Astrocyte (in vitro differentiated cells and primary cell): ENCODE data around the gene TLR5. TPM values are rescaled to one million over a fixed set of nuclear protein-coding genes. Genes with fewer than 3 reads are reported as not detected.

Experiments
- DNase-seq: peaks from one replicate; pipeline ENCODE4 v3.0.0-alpha.2; 2010; ENCODE audit warnings: low read depth
- FAIRE-seq: peaks from 2 replicates; lab custom pipeline; 2011; peaks lifted over from hg19 to GRCh38; lab: Jason Lieb, UNC
- H2AFZ ChIP-seq: 2 replicates; pipeline ENCODE4 v1.6.0; 2012; ENCODE audit warnings: low read depth, low read length, inconsistent platforms
- H3K27ac ChIP-seq: 2 replicates; pipeline ENCODE4 v1.5.1; 2011; ENCODE audit warnings: low read depth, low read length, inconsistent platforms
- H3K27me3 ChIP-seq: 2 replicates; pipeline ENCODE4 v1.6.0; 2011; ENCODE audit warnings: low read length, inconsistent platforms; ENCODE audit not compliant: insufficient read depth
- H3K36me3 ChIP-seq: 2 replicates; pipeline ENCODE4 v1.5.1; 2011; ENCODE audit warnings: low read length, inconsistent platforms; ENCODE audit not compliant: insufficient read depth
- H3K4me1 ChIP-seq: 2 replicates; pipeline ENCODE4 v1.5.1; 2011; ENCODE audit warnings: low read length, inconsistent platforms; ENCODE audit not compliant: insufficient read depth
- H3K4me2 ChIP-seq: 2 replicates; pipeline ENCODE4 v1.6.0; 2012; ENCODE audit warnings: low read length, inconsistent platforms
- H3K4me3 ChIP-seq: 2 replicates; pipeline ENCODE4 v1.5.1; 2011; ENCODE audit warnings: low read depth, mild to moderate bottlenecking, low read length, inconsistent platforms; ENCODE audit not compliant: insufficient read depth
- H3K79me2 ChIP-seq: 2 replicates; pipeline ENCODE4 v1.6.0; 2012; ENCODE audit warnings: mild to moderate bottlenecking, low read length, inconsistent platforms; ENCODE audit not compliant: insufficient read depth
- H3K9ac ChIP-seq: 2 replicates; pipeline ENCODE4 v1.6.0; 2012; ENCODE audit warnings: mild to moderate bottlenecking, low read length, inconsistent platforms
- H3K9me3 ChIP-seq: 2 replicates; pipeline ENCODE4 v1.5.1; 2012; ENCODE audit warnings: low read depth, mild to moderate bottlenecking, low read length, inconsistent platforms; ENCODE audit not compliant: insufficient read depth
- H4K20me1 ChIP-seq: 2 replicates; pipeline ENCODE4 v1.6.0; 2012; ENCODE audit warnings: low read length, inconsistent platforms; ENCODE audit not compliant: insufficient read depth
- H3K27ac Mint-ChIP-seq: one replicate; pipeline ENCODE4 v1.8.0; 2021; ENCODE audit warnings: mild to moderate bottlenecking, mixed read lengths; ENCODE audit not compliant: unreplicated experiment
- H3K27me3 Mint-ChIP-seq: one replicate; pipeline ENCODE4 v1.8.0; 2021; ENCODE audit warnings: low read depth, mixed read lengths; ENCODE audit not compliant: unreplicated experiment
- H3K36me3 Mint-ChIP-seq: one replicate; pipeline ENCODE4 v1.8.0; 2021; ENCODE audit warnings: low read depth, mixed read lengths; ENCODE audit not compliant: unreplicated experiment
- H3K4me1 Mint-ChIP-seq: one replicate; pipeline ENCODE4 v1.8.0; 2021; ENCODE audit warnings: low read depth, mixed read lengths; ENCODE audit not compliant: unreplicated experiment
- H3K4me3 Mint-ChIP-seq: one replicate; pipeline ENCODE4 v1.8.0; 2021; ENCODE audit warnings: mild to moderate bottlenecking, moderate library complexity, mixed read lengths; ENCODE audit not compliant: unreplicated experiment
- H3K9me3 Mint-ChIP-seq: one replicate; pipeline ENCODE4 v1.8.0; 2021; ENCODE audit warnings: mild to moderate bottlenecking, mixed read lengths; ENCODE audit not compliant: unreplicated experiment
- EZH2 ChIP-seq: IDR thresholded peaks from 2 replicates; pipeline ENCODE4 v1.6.1; 2012; ENCODE audit warnings: mild to moderate bottlenecking, low read length, inconsistent platforms; ENCODE audit not compliant: insufficient read depth
- total RNA-seq: library from RNA; stranded (reverse); gene quantifications from 2 replicates; pipeline ENCODE4 v1.2.1, GENCODE V29; 2021
- TF ChIP-seq, protein P1 (sequence below): IDR thresholded peaks from 2 replicates; pipeline ENCODE4 v1.5.1; 2011; ENCODE audit warnings: low read depth, mild to moderate bottlenecking, inconsistent platforms, low read length, moderate library complexity; ENCODE audit not compliant: insufficient read depth

TLR5 gene
- total RNA-seq, 1 donor from 2014 or later, result 1.1 TPM

DNA sequence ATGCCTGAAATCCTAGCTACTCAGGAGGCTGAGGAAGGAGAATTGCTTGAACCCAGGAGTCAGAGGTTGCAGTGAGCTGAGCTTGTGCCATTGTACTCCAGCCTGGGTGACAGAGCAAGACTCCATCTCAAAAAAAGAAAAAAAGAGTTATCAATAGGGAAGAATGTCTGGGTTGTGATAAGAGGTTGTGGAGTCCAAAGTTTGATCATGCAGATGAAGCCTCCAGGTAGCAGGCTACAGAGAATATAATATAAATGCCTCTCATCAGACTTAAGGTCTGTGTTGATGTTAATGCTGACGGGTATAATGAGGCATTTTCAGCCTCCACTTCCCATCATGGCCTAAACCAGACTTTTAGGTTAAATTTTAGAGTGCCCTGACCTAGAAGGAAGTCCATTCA lies 24.6 kb downstream of the TLR5 start:
- Mint-ChIP-seq H3K4me3 (no peak overlapping the region), H3K9me3 (peaks cover 3% of the 10 kb centered on the region), H3K27ac (no peak overlapping the region)

DNA sequence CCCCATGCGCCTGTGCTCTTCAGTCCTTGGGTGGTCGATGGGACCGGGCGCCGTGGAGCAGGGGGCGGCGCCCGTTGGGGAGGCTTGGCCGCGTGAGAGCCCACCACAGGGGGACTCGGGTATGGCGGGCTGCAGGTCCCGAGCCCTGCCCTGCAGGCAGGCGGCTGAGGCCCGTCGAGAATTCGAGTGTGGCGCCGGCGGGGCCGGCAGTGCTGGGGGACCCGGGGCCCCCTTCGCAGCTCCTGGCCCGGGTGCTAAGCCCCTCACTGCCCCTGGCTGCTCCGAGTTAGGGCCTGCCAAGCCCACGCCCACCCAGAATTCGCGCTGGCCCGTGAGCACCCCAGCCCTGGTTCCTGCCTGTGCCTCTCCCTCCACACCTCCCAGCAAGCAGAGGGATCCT lies 26.1 kb downstream of the TLR5 start:
- Mint-ChIP-seq H3K9me3 (peaks cover 4% of the 10 kb centered on the region), H3K27ac (no peak overlapping the region), H3K27me3 (peaks cover 3% of the 10 kb centered on the region), H3K4me3 (no peak overlapping the region), H3K36me3 (no peaks in the 10 kb centered on the region), H3K4me1 (no peaks in the 10 kb centered on the region)
- no peak for FAIRE-seq
- Histone ChIP-seq H3K9ac (no peak overlapping the region), H2AFZ (no peak overlapping the region), H3K9me3 (no peaks in the 10 kb centered on the region), H3K27ac (no peak overlapping the region), H3K4me1 (no peaks in the 10 kb centered on the region), H3K27me3 (peaks cover 7% of the 10 kb centered on the region), H3K4me3 (no peak overlapping the region), H3K79me2 (no peaks in the 10 kb centered on the region), H4K20me1 (no peaks in the 10 kb centered on the region), H3K4me2 (no peak overlapping the region), H3K36me3 (no peaks in the 10 kb centered on the region)
- no peak for DNase-seq
- TF ChIP-seq, protein P1, sequence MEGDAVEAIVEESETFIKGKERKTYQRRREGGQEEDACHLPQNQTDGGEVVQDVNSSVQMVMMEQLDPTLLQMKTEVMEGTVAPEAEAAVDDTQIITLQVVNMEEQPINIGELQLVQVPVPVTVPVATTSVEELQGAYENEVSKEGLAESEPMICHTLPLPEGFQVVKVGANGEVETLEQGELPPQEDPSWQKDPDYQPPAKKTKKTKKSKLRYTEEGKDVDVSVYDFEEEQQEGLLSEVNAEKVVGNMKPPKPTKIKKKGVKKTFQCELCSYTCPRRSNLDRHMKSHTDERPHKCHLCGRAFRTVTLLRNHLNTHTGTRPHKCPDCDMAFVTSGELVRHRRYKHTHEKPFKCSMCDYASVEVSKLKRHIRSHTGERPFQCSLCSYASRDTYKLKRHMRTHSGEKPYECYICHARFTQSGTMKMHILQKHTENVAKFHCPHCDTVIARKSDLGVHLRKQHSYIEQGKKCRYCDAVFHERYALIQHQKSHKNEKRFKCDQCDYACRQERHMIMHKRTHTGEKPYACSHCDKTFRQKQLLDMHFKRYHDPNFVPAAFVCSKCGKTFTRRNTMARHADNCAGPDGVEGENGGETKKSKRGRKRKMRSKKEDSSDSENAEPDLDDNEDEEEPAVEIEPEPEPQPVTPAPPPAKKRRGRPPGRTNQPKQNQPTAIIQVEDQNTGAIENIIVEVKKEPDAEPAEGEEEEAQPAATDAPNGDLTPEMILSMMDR, result no peak
- TF ChIP-seq EZH2, result no peak

More for the DNA sequence above, 24.6 kb downstream of the TLR5 start:
- FAIRE-seq (no peak), DNase-seq (no peak)
- Histone ChIP-seq H3K27me3 (no peaks in the 10 kb centered on the region), H3K9ac (no peak overlapping the region), H3K9me3 (no peaks in the 10 kb centered on the region), H3K36me3 (no peaks in the 10 kb centered on the region), H2AFZ (no peak overlapping the region), H3K79me2 (no peaks in the 10 kb centered on the region), H3K4me3 (no peak overlapping the region), H3K27ac (no peak overlapping the region), H3K4me1 (no peaks in the 10 kb centered on the region), H3K4me2 (no peak overlapping the region), H4K20me1 (no peaks in the 10 kb centered on the region)
- H3K4me1 Mint-ChIP-seq, result peaks cover 5% of the 10 kb centered on the region
- H3K36me3 Mint-ChIP-seq, result no peaks in the 10 kb centered on the region
- peaks cover 8% of the 10 kb centered on the region for H3K27me3 Mint-ChIP-seq
- TF ChIP-seq EZH2, result no peak
- TF ChIP-seq, protein P1, result no peak

DNA sequence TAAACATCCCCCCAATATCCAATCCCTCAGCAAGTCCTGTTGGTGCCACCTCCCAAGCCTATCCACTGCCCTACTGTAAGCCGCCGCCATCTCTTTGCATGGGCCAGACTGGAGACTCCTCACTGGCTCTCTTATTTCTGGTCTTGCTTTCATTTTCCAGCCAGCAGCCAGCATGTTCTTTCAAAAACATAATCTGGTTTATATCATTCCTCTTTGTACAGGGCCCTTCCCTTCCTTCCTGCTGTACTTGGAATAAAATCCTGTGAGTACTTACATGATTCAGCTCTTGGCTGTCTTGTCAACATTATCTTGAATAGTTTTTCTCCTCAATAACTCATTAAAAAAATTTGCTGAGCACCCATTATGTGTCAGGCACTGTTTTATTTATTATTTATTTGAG lies 28.2 kb downstream of the TLR5 start:
- peaks cover 6% of the 10 kb centered on the region for H3K9me3 Mint-ChIP-seq
- FAIRE-seq, result no peak
- Histone ChIP-seq H3K27ac (no peak overlapping the region), H3K79me2 (no peaks in the 10 kb centered on the region), H4K20me1 (no peaks in the 10 kb centered on the region), H3K4me1 (no peaks in the 10 kb centered on the region), H2AFZ (no peak overlapping the region), H3K9me3 (no peaks in the 10 kb centered on the region), H3K27me3 (peaks cover 12% of the 10 kb centered on the region), H3K36me3 (no peaks in the 10 kb centered on the region), H3K4me3 (no peak overlapping the region), H3K9ac (no peak overlapping the region), H3K4me2 (no peak overlapping the region)
- no peak for DNase-seq
- H3K36me3 Mint-ChIP-seq, result no peaks in the 10 kb centered on the region
- H3K4me3 Mint-ChIP-seq, result no peak overlapping the region
- H3K4me1 Mint-ChIP-seq, result no peaks in the 10 kb centered on the region
- no peak overlapping the region for H3K27ac Mint-ChIP-seq
- TF ChIP-seq EZH2, result no peak
- TF ChIP-seq, protein P1, result no peak
- H3K27me3 Mint-ChIP-seq, result peaks cover 3% of the 10 kb centered on the region
